ENCODE measurements around the gene CAMKV. TPM values are rescaled to one million over a fixed set of nuclear protein-coding genes. Genes with fewer than 3 reads are reported as not detected.
A peak's percentile ranks its signal among the peaks of the same experiment; 100 is the strongest.

CAMKV gene
- total and polyA plus RNA-seq, 8 donors, result 0.19 to 0.42 (median 0.22) TPM; not detected in 5

DNA sequence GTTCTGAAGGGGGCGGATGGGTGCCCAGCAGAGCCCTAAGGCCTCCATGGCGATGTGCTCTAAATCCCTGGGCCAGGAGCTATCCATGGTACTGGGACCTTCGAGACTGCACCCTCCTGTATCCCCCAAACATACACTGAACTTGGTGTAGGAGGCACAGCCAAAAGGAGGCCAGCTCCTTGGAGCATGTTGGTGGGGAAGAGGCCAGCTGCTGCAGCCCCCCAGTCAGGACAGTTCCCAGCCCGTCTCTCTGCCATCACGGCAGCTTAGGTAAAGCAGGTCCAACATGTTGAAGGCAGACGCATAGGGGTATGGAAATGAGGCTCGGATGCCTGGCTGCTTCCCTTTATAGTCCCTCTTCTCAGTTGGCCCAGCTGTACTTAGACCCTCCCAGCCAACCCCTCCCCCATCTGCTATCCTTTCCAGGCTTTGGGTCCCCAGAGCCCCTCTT is 1.8 kb downstream of the CAMKV start:
- no peaks in the 10 kb centered on the region for H3K27me3 ChIP-seq
- TF ChIP-seq, protein P1, sequence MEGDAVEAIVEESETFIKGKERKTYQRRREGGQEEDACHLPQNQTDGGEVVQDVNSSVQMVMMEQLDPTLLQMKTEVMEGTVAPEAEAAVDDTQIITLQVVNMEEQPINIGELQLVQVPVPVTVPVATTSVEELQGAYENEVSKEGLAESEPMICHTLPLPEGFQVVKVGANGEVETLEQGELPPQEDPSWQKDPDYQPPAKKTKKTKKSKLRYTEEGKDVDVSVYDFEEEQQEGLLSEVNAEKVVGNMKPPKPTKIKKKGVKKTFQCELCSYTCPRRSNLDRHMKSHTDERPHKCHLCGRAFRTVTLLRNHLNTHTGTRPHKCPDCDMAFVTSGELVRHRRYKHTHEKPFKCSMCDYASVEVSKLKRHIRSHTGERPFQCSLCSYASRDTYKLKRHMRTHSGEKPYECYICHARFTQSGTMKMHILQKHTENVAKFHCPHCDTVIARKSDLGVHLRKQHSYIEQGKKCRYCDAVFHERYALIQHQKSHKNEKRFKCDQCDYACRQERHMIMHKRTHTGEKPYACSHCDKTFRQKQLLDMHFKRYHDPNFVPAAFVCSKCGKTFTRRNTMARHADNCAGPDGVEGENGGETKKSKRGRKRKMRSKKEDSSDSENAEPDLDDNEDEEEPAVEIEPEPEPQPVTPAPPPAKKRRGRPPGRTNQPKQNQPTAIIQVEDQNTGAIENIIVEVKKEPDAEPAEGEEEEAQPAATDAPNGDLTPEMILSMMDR (IDR thresholded peaks at IDR 0.05), result no peak
- FAIRE-seq, result no peak
- H3K27ac ChIP-seq, result no peak overlapping the region
- ATAC-seq, result peak in 2 of 4 donors; percentile 35 to 72
- no peaks in the 10 kb centered on the region for H3K9me3 ChIP-seq
- no peak for DNase-seq
- H3K4me3 ChIP-seq, result no peak overlapping the region
- peaks cover 0 to 4% (median 0%) of the 10 kb centered on the region in 3 donors for H3K4me1 ChIP-seq
- no peaks in the 10 kb centered on the region for H3K36me3 ChIP-seq
- intact Hi-C loops (cut with DNase I), result no loop called here
- WGBS, 2 donors, result 26 to 29% methylated on average over 7 of the region's 7 CpGs

- peaks cover 0 to 4% (median 0%) of the 10 kb centered on the region in 3 donors for H3K4me1 ChIP-seq
- H3K36me3 ChIP-seq, result no peaks in the 10 kb centered on the region
- no peak overlapping the region for H3K27ac ChIP-seq
- H3K27me3 ChIP-seq, result no peaks in the 10 kb centered on the region
- ATAC-seq, result no peak
- no peak for DNase-seq
- no peak overlapping the region for H3K4me3 ChIP-seq
- intact Hi-C loops (cut with DNase I), result no loop called here
- TF ChIP-seq, protein P1 (IDR thresholded peaks at IDR 0.05), result no peak
- no peak for FAIRE-seq
- 87 to 93% methylated on average over 1 of the region's 1 CpG for WGBS, 2 donors
- no peaks in the 10 kb centered on the region for H3K9me3 ChIP-seq
These were observed 2.3 kb downstream of the CAMKV start for GRCh38 chr3:49867400-49867799.

DNA sequence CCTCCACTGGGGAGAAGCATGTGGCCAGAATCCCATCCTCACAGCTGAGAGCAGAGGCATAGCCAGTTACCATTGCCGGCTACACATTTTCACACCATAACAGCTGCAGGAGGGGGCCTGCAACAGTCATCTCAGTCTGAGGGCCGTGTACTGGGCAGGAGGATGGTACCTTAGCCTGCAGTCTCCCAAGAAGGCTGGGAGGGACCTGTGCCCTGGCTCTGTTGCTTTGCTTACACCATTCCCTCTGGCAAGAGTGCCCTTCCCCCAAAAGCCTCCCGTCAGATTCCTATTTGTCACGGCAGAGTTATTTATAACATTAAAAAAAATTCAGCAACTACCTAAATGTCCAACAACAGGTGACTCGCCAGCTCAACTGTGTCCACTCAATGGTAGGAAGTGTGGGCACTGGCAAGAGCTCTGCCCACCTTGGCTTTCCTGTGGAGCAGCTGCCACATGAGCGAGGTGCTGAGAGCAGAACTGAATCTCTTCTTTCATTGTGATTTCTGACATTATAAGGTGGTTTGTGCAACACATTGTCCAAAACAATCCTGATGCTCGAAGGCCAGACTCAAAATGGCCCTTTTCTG is 4.4 kb downstream of the CAMKV start:
- no peak for ATAC-seq
- TF ChIP-seq, protein P1 (IDR thresholded peaks at IDR 0.05), result no peak
- FAIRE-seq, result no peak
- 39 to 42% methylated on average over 7 of the region's 7 CpGs for WGBS, 2 donors
- H3K4me1 ChIP-seq, result peaks cover 0 to 4% (median 0%) of the 10 kb centered on the region in 3 donors
- no peak for DNase-seq
- H3K27me3 ChIP-seq, result no peaks in the 10 kb centered on the region
- H3K36me3 ChIP-seq, result no peaks in the 10 kb centered on the region
- H3K9me3 ChIP-seq, result no peaks in the 10 kb centered on the region
- H3K4me3 ChIP-seq, result no peak overlapping the region
- H3K27ac ChIP-seq, result no peak overlapping the region
- intact Hi-C loops (cut with DNase I), result no loop called here

DNA sequence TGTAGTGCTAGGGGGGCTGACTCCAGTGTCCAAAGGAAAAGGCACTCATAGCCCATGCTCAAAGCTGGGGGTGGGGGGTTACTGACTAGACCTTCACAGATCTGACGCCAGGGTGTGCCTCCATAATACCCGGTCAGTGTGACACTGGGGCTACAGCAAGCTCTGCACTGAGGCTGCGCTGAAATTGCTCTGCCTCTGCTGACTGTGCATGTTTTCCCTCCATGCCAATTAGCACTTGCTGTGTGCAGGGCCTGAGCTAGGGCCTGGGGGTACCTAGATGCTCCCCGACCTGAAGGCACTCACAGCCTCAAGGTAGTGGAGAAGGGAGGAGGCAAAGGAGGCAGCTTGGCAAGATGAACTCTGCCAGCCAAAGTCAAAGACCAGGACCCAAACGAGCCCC is 5.2 kb downstream of the CAMKV start:
- no peaks in the 10 kb centered on the region for H3K9me3 ChIP-seq
- no peak overlapping the region for H3K4me3 ChIP-seq
- no peaks in the 10 kb centered on the region for H3K27me3 ChIP-seq
- H3K36me3 ChIP-seq, result no peaks in the 10 kb centered on the region
- ATAC-seq, result no peak
- no peak for DNase-seq
- intact Hi-C loops (cut with DNase I), result no loop called here
- TF ChIP-seq, protein P1 (IDR thresholded peaks at IDR 0.05), result no peak
- no peak for FAIRE-seq
- H3K4me1 ChIP-seq, result peaks cover 0 to 4% (median 0%) of the 10 kb centered on the region in 3 donors
- H3K27ac ChIP-seq, result no peak overlapping the region
- 49 to 51% methylated on average over 5 of the region's 5 CpGs for WGBS, 2 donors

DNA sequence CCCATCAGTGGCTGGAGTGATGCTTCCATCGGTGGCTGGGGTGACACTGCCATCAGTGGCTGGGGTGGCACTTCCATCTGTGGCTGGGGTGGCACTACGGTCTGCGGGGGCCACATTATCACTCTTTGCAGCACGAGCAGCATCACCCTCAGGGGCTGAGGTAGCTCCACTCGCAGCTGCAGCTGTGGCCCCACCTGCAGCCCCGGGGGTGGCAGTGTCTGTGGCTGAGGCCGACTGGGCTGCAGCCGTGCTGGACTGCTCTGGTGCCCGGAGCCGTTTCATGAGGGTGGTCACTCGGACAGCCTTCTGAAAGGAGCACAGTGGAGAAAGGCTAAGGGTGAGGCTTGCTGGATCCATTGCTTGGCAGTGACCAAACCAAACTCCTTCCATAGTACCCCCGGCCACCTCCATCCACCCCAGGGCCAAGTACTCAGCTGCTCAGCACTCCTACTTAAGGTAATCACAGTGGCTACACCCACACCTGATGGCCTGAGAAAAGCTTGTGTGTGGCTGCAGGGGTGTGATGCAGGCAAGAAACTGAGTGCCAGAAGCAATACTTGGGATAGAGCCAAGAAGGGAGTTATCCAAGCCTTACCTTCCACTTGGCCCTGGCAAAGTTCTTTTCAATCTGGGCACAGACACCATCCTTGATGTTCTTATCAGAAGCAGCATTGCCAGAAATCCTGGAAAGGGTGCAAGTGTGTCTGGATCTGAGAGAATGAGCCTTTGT is 10.0 kb downstream of the CAMKV start:
- Histone ChIP-seq H3K4me3 (no peak overlapping the region), H3K36me3 (no peaks in the 10 kb centered on the region), H3K27ac (no peak overlapping the region), H3K27me3 (no peaks in the 10 kb centered on the region), H3K4me1 (peaks cover 0 to 5% (median 0%) of the 10 kb centered on the region in 3 donors), H3K9me3 (no peaks in the 10 kb centered on the region)
- ATAC-seq (no peak), FAIRE-seq (no peak), DNase-seq (no peak)
- 61 to 67% methylated on average over 12 of the region's 12 CpGs for WGBS, 2 donors
- TF ChIP-seq, protein P1 (IDR thresholded peaks at IDR 0.05), result no peak
- intact Hi-C loops (cut with DNase I), result no loop called here
